LNCaP clone FGC (cell line): ENCODE measurements around the gene BTBD2.

ENCODE experiments used
- DNase-seq: peaks from one replicate; pipeline ENCODE4 v3.0.0-alpha.2; 2011; ENCODE audit warnings: low read depth
- H3K4me3 ChIP-seq: 2 replicates; pipeline ENCODE4 v1.5.1; 2011; ENCODE audit warnings: mild to moderate bottlenecking, low read depth, low read length, control low read depth
- CTCF ChIP-seq: IDR thresholded peaks from 2 replicates; pipeline ENCODE4 v1.5.1; 2012; ENCODE audit warnings: mild to moderate bottlenecking; ENCODE audit not compliant: control insufficient read depth, insufficient read depth; ENCODE audit errors: extremely low read depth

The BTBD2 gene

GRCh38 chr19:2015608-2015950 lies at the start of gene BTBD2:
BTBD2 (minus strand) TSS chr19:2015714; CDS start chr19:2015703, 11 bp downstream.
- H3K4me3 ChIP-seq: peak within 1 kb of the TSS; percentile 78
- no peak for TF ChIP-seq CTCF
- DNase-seq: peak; percentile 63

GRCh38 chr19:2064788-2065524 lies 49.4 kb upstream of the BTBD2 start:
- no peak overlapping the region for H3K4me3 ChIP-seq
- DNase-seq: no peak
- no peak for TF ChIP-seq CTCF

- no peak overlapping the region for H3K4me3 ChIP-seq
- TF ChIP-seq CTCF: no peak
- no peak for DNase-seq
These were observed 48.9 kb upstream of the BTBD2 start for GRCh38 chr19:2064395-2064787.

- no peak for TF ChIP-seq CTCF
- no peak for DNase-seq
- no peak overlapping the region for H3K4me3 ChIP-seq
These were observed 48.3 kb upstream of the BTBD2 start for GRCh38 chr19:2063824-2064223.

GRCh38 chr19:2062770-2063169 lies 47.3 kb upstream of the BTBD2 start:
- H3K4me3 ChIP-seq: no peak overlapping the region; the same call in 1 of the 2 replicates
- no peak for DNase-seq
- TF ChIP-seq CTCF: no peak

GRCh38 chr19:2062389-2062729 lies 46.8 kb upstream of the BTBD2 start:
- TF ChIP-seq CTCF: no peak
- peak overlapping the region; percentile 55 for H3K4me3 ChIP-seq
- DNase-seq: no peak
